ENCODE results near the gene GPATCH11.

DNA sequence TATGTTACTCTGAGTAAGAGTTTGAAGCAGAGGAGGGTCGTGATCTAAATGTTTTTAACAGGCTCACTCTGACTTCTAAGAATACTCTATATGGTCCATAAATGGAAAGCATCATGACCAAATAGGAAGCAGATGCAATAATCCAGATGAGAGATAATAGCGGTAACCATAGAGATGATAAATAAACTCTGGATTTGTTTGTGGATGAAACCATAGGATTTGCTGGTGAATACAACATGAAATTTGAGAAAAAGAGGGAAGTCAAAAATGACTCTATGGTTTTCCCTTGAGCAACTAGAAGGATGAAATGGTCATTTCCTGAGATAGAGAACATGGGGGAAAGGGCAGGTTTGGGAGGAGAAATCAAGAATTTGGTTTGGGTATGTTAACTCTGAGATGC lies 4.1 kb upstream of the GPATCH11 start:
- TF ChIP-seq CTCF (conservative IDR thresholded peaks at IDR 0.05; ENCODE audit: low read depth, low read length) = no peak
- no peak for TF ChIP-seq EZH2phosphoT487 (IDR thresholded peaks at IDR 0.05; ENCODE audit: borderline replicate concordance, low read length)
- TF ChIP-seq EZH2 (IDR thresholded peaks at IDR 0.05; ENCODE audit: low read length, unreplicated experiment) = no peak
